Stomach smooth muscle (tissue), 2 donors: ENCODE measurements around the gene NRDE2.
A peak's percentile ranks its signal among the peaks of the same experiment; 100 is the strongest.

Experiments used
- H3K27ac ChIP-seq: one replicate; pipeline ENCODE4 v1.7.0; 2013; ENCODE audit warnings: mild to moderate bottlenecking, low read length, inconsistent platforms
- H3K27me3 ChIP-seq, 2 donors: one replicate each; pipeline ENCODE4 v1.7.0; 2013; ENCODE audit warnings: low read length in 2 of 2; ENCODE audit not compliant: insufficient read depth in 2 of 2, control insufficient read depth in 1 of 2
- H3K36me3 ChIP-seq, 2 donors: one replicate each; pipeline ENCODE4 v1.7.0; 2013; ENCODE audit warnings: low read length in 2 of 2; ENCODE audit not compliant: control insufficient read depth in 2 of 2, insufficient read depth in 2 of 2
- H3K4me1 ChIP-seq: one replicate; pipeline ENCODE4 v1.7.0; 2013; ENCODE audit warnings: low read length; ENCODE audit not compliant: control insufficient read depth, insufficient read depth
- H3K4me3 ChIP-seq, 2 donors: one replicate each; pipeline ENCODE4 v1.7.0; 2013; ENCODE audit warnings: low read length in 2 of 2
- H3K9ac ChIP-seq, 2 donors: one replicate each; pipeline ENCODE4 v1.7.0; 2013; ENCODE audit warnings: low read length in 2 of 2, mild to moderate bottlenecking in 1 of 2
- H3K9me3 ChIP-seq, 2 donors: one replicate each; pipeline ENCODE4 v1.7.0; 2013; ENCODE audit warnings: low read length in 2 of 2; ENCODE audit not compliant: control insufficient read depth in 2 of 2
- donor health status: healthy.
- donor health status: Pancreatic carcinoma.

The NRDE2 gene

DNA sequence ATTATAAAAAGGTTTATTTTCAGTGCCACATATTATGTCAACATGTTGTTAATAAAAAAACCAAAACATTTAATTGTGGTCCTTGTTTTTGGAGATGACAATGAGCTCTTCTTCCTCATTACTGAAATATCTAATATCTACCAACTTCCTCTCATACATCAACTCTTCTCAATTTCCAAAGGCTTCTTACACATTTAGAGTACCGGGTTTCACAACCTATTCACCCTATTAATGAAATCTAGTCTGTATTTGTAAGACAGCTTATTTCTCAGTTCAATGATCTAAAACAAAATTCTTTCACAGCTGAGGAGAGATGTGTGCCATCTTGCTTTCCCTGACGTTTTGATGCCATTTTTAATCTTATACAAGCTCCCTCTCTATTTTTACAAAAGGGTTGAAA is 14.5 kb downstream of the NRDE2 start:
- Histone ChIP-seq H3K4me1 (no peaks in the 10 kb centered on the region), H3K9ac (no peak overlapping the region), H3K36me3 (peaks cover 25% of the 10 kb centered on the region in 2 donors), H3K4me3 (no peak overlapping the region), H3K9me3 (no peaks in the 10 kb centered on the region), H3K27ac (no peak overlapping the region), H3K27me3 (no peaks in the 10 kb centered on the region)

DNA sequence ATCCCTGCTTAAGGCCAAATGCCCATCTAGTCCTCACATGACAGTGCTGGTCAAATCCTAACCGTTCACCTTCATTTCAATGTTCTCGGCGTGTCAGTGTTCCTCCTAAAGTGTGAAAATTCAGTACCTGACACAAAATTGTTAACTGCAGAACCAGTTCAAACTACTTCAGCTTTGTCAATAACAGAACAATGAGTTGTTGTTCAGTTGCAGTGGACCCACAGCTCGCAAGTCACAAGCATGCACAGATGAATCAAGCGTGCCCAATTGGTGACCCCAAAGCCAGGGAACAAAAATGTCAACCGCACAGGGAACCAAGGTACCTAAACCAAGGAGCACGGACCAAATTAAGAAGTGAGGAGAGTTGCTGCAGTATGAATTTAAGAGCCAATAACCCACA is 23.2 kb downstream of the NRDE2 start:
- Histone ChIP-seq H3K27ac (no peak overlapping the region), H3K9ac (no peak overlapping the region), H3K36me3 (peaks cover 23 to 32% of the 10 kb centered on the region in 2 donors), H3K4me3 (no peak overlapping the region), H3K9me3 (no peaks in the 10 kb centered on the region), H3K4me1 (no peaks in the 10 kb centered on the region), H3K27me3 (no peaks in the 10 kb centered on the region)

DNA sequence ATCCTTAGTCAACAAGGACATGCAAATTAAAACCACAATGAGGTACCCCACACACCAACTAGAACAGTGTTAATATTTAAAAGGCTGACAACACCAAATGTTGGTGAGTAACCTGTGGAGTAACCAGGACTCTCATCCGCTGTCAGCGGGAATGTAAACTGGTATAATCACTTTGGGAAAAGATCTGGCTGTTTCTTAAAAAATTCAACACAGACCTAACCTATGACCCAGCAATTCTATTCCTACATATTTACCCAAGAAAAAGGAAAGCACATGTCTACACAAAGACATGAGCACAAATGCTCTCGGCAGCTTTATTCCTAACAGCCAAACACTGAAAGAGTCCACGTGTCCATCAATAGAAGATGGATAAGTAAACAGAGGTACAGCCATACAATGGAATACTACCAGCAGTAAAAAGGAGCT is 26.6 kb downstream of the NRDE2 start:
- Histone ChIP-seq H3K9me3 (no peaks in the 10 kb centered on the region), H3K9ac (no peak overlapping the region), H3K4me3 (no peak overlapping the region), H3K27me3 (no peaks in the 10 kb centered on the region), H3K4me1 (peaks cover 10% of the 10 kb centered on the region), H3K27ac (no peak overlapping the region), H3K36me3 (peaks cover 11 to 17% of the 10 kb centered on the region in 2 donors)

DNA sequence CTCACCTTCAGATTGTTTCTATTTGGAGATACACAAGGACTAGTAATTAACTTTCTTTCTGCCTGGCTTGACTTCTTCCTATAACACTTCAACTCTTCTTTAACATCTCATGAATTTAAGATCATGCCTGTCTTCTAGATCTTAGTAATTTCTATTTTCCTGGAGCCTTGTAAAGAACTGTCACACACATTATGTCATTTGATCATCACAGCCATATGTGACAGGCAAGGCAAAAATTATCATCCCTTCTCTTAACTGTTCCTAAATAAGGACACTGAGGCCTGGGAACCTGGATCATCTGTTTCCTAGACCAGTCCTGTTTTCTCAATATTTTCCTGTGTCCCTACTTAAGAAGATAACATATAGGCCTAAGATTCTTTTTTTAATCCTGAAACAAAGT is 27.2 kb downstream of the NRDE2 start:
- H3K4me1 ChIP-seq, result peaks cover 10% of the 10 kb centered on the region
- H3K9ac ChIP-seq, result no peak overlapping the region
- no peaks in the 10 kb centered on the region for H3K9me3 ChIP-seq
- no peaks in the 10 kb centered on the region for H3K27me3 ChIP-seq
- no peak overlapping the region for H3K4me3 ChIP-seq
- H3K27ac ChIP-seq, result no peak overlapping the region
- H3K36me3 ChIP-seq, result peaks cover 6 to 11% of the 10 kb centered on the region in 2 donors

DNA sequence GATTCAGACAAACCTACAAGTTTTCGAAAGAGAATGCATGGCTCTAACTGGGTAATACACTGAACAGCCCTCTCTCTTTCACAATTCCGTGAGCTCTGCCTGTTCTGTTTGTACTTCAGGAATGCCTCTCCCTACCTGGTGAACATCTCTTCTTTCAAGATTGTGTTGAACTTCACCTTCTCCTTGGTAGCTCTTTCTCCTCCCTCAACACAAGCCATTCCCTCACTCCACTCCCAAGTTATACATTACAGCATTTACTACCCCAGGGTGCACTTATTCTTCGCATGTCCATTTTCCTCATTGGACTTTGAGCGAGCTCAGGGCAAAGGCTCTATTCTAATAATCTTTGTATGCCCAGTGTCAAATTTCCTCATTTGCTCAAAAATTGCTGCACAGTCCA is 28.3 kb downstream of the NRDE2 start:
- Histone ChIP-seq H3K27ac (no peak overlapping the region), H3K9ac (no peak overlapping the region), H3K27me3 (no peaks in the 10 kb centered on the region), H3K9me3 (no peaks in the 10 kb centered on the region), H3K36me3 (peaks cover 6 to 7% of the 10 kb centered on the region in 2 donors), H3K4me1 (peaks cover 14% of the 10 kb centered on the region), H3K4me3 (no peak overlapping the region)

DNA sequence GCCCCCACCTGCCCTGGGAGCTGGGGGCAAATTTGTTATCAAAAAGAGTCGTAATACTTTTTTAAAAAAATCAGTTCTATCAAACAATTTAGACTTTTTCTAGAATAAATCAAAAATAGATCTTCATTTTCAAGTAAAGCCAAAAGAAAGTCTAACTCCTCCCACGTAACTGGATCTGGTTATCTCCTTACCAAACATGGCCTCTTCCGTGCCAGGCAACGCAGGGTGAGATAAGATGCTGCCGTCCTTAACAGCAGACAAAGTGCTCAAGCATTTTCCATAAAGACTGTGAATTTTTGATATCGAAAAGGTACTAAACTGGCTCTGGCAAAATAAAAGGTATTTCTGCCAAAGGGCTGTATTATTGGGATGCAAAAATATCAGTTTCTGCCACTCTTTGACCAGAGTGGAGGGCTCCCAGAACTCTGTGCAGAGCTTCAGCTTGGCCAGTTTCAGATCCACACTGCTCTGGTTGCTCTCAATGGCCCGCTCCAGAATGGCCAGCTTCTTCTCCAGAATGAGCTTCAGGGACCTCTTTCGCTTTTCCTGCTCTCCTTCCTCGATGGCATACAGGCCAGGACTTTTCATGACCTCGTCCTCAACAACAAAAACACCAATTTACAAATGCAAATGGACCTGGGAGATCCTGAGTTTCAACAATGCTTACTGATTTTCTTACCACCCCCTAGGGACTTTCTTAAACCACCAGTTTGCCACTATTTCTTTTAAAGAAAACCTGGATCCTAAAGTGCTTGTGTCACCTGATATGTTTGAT is 29.0 kb downstream of the NRDE2 start:
- Histone ChIP-seq H3K4me3 (no peak overlapping the region), H3K27ac (peak overlapping the region; percentile 53), H3K36me3 (peaks cover 3 to 6% of the 10 kb centered on the region in 2 donors), H3K4me1 (peaks cover 17% of the 10 kb centered on the region), H3K9me3 (no peaks in the 10 kb centered on the region), H3K27me3 (no peaks in the 10 kb centered on the region), H3K9ac (no peak overlapping the region)

DNA sequence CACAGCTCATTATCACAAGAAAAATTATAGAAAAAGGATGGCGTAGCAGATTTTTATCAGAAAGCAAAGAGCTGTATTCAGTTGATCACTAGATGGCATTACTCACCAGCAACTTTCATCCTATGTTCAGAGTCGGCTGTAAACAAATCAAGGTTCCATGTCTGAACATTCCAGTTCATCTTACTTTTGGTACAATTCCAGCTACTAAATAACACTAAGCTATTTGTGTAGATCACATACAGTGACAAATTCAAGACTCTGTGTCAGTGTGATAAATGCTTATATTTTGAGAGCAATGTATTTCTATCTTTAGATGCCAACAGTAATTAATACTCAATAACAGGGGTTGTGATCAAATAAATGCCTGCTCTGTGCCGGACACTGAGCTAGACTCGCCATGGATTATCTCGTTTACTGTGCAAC is 30.1 kb downstream of the NRDE2 start:
- Histone ChIP-seq H3K27ac (peak overlapping the region; percentile 53), H3K36me3 (peaks cover 3 to 6% of the 10 kb centered on the region in 2 donors), H3K27me3 (no peaks in the 10 kb centered on the region), H3K9me3 (no peaks in the 10 kb centered on the region), H3K9ac (no peak overlapping the region), H3K4me1 (peaks cover 17% of the 10 kb centered on the region), H3K4me3 (no peak overlapping the region)

DNA sequence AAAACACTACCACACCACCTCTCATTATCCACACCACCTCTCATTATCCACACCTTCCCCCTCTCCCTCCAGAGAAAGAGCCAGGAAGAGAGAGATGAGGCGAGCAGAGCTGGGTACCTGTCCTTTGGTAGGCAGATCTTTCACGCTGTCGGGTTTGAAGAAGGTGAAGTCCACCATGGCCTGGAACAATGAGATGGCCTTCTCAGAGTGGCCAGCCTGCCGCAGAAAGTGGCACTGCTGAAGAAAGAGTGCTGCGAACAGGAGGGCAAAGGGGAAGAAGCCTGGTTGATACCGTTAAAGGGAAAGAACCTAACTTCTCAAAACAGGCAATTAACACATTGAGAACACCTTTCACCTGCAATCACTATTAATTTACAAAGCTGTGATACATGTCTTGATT is 30.6 kb downstream of the NRDE2 start:
- H3K4me1 ChIP-seq, result peaks cover 17% of the 10 kb centered on the region
- no peaks in the 10 kb centered on the region for H3K27me3 ChIP-seq
- H3K36me3 ChIP-seq, result peaks cover 6 to 8% of the 10 kb centered on the region in 2 donors
- peak overlapping the region; percentile 21 to 39 for H3K9ac ChIP-seq
- no peaks in the 10 kb centered on the region for H3K9me3 ChIP-seq
- H3K27ac ChIP-seq, result peak overlapping the region; percentile 72
- H3K4me3 ChIP-seq, result no peak overlapping the region

DNA sequence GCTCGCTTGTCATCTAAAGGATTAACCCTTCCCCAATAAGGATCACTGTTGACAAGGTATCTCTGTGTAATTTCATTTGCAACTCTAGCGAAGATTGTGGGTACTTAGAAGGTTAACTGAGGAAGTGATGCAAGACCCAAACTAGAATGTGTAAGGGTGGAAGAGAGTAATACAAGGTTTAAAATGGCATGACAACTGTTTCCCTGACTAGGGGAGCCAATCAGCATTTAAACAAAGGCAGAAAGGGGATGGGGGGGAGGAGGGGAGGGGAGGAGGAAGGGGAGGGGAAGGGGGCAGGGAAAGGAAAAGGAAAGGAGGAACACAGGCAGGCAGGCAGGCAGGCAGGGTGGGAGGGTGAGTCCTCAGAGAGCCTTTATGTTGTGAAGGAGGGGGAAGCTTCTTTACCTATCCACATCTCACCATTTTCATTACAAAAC is 31.1 kb downstream of the NRDE2 start:
- no peaks in the 10 kb centered on the region for H3K9me3 ChIP-seq
- peaks cover 17% of the 10 kb centered on the region for H3K4me1 ChIP-seq
- H3K27ac ChIP-seq, result peak overlapping the region; percentile 86
- peaks cover 6 to 10% of the 10 kb centered on the region in 2 donors for H3K36me3 ChIP-seq
- no peak overlapping the region for H3K4me3 ChIP-seq
- no peak overlapping the region for H3K9ac ChIP-seq
- no peaks in the 10 kb centered on the region for H3K27me3 ChIP-seq

DNA sequence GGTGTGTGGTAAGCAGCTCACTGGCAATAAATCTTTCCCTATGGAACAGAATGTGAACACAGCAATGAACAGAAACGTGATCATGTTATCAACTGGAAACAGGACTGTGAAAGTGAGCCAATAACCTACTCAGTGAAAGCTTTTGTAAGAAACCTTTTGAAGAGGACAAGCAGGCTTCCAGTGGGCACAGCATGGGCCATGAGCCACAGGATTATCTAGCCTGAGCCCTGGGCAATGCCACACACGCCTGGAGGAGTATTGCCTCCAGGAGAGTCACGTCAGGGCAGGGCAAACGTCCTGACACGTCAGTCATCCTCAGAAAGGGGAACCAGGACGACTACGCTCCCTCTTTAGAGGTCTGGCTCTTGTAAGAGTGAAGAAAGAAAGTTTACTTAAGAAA is 32.3 kb downstream of the NRDE2 start:
- H3K9me3 ChIP-seq, result no peaks in the 10 kb centered on the region
- no peak overlapping the region for H3K4me3 ChIP-seq
- peak overlapping the region in 1 of 2 donors; percentile 37 for H3K9ac ChIP-seq
- peaks cover 9 to 14% of the 10 kb centered on the region in 2 donors for H3K36me3 ChIP-seq
- H3K27ac ChIP-seq, result peak overlapping the region; percentile 86
- no peaks in the 10 kb centered on the region for H3K27me3 ChIP-seq
- H3K4me1 ChIP-seq, result peaks cover 17% of the 10 kb centered on the region
